Caki2 (cell line): Measurements from ENCODE around the gene GSX2. TPM values are rescaled to one million over a fixed set of nuclear protein-coding genes. Genes with fewer than 3 reads are reported as not detected.
"Not testable (repeated sequence)": the region's sequence is repeated elsewhere in the genome, so short reads cannot be mapped to it uniquely, and the experiment has no call there.

Experiments
- DNase-seq: peaks from one replicate; pipeline ENCODE4 v3.0.0-alpha.2; 2015; ENCODE audit warnings: low read depth
- in situ Hi-C: cut with HindIII; loops from 2 replicates; pipeline ENCODE4 v1.10.0; 2016; ENCODE audit warnings: low sequenced_read_pairs, low pct_unique_long_range_greater_than_20kb, mixed read lengths
- total RNA-seq: library from RNA; depleted of rRNA; stranded (reverse); fragments of >200 nt; shearing (Covaris generic); gene quantifications from 2 replicates; pipeline ENCODE4 v1.2.3, GENCODE V29; 2014; ENCODE audit warnings: low replicate concordance

GSX2 gene
- total RNA-seq, 1 experiment from 2014 or later: not detected

DNA sequence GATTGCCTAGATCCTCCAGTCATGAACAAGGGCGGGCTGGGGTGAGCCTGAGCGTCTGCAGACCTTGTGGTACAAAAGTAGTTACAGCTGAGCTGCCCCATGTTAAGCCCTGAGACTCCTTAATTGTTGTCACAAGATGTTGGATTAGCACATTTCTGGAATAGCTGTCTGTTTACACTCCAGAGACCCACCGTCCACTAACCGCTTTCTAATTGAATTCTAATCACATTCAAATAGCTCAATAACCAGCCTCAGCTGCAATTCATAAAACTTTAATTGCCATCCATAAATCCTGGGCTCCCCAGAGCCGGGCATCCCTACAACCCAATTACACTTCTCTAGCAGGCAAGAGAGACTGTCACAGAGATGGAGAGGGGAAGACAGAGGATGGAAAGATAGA lies 1.6 kb upstream of the GSX2 start:
- in situ Hi-C loops: no loop called here

DNA sequence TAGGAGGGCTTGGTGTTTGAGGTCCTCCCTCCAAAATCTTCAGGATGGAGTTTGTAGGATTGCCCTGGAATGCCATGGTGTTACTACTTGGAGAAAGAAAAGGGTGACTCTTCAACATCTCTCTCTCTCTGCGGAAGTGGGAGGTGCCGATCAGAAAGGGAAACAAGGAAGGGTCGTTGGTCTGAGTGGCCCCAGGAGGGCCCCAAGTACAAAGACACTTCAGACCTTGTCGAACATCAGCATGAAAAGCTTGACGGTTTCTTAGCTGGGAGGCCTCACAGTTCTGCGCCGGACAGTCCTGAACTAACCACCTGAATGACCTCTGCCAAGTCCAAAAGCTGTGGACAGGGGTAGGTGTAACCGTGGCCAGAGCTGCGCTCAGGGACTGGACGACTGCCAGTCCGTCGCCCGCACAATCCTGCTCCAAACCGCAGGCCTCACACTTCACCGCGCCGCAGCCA lies 646 bp upstream of the GSX2 start:
- in situ Hi-C loops: no loop called here
- DNase-seq: peak; percentile 21

More for the DNA sequence above, 1.6 kb upstream of the GSX2 start:
- DNase-seq: no peak

- DNase-seq: no peak
- in situ Hi-C loops: no loop called here
Observed at GRCh38 chr4:54100595-54101189, 729 bp downstream of the GSX2 start.

GRCh38 chr4:54101190-54102041 lies 1.5 kb downstream of the GSX2 start:
- in situ Hi-C loops: no loop called here
- DNase-seq: no peak

GRCh38 chr4:54102531-54103106 lies 2.7 kb downstream of the GSX2 start:
- no peak for DNase-seq
- in situ Hi-C loops: no loop called here

DNA sequence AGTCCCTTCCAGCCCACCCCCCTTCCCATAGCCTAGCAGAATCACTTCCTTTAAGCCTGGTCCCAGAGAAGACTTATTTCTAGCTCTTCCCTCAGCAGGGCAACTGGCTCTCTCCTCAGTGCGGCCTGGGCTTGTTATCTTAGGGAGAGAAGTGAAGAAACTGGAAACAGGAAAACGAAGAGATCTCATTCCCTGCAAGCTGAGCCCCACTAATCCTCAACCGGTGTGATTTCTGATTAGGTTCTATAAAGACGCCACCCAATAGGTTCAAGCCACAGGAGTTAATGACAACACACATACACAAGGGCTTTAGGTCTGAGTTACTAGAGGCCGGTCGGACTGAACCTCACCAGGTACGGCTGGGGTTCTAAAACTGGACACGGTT lies 3.2 kb downstream of the GSX2 start:
- in situ Hi-C loops: no loop called here
- no peak for DNase-seq

- in situ Hi-C loops: no loop called here
Observed at GRCh38 chr4:54104907-54105306, 4.9 kb downstream of the GSX2 start.

GRCh38 chr4:54107951-54108748 lies 8.2 kb downstream of the GSX2 start:
- in situ Hi-C loops: no loop called here

More at GRCh38 chr4:54104907-54105306, 4.9 kb downstream of the GSX2 start:
- DNase-seq: no peak

GRCh38 chr4:54109241-54110018 lies 9.5 kb downstream of the GSX2 start:
- in situ Hi-C loops: no loop called here

More at GRCh38 chr4:54107951-54108748, 8.2 kb downstream of the GSX2 start:
- DNase-seq: no peak

GRCh38 chr4:54110019-54110416 lies 10.1 kb downstream of the GSX2 start:
- in situ Hi-C loops: no loop called here

More at GRCh38 chr4:54109241-54110018, 9.5 kb downstream of the GSX2 start:
- DNase-seq: no peak

DNA sequence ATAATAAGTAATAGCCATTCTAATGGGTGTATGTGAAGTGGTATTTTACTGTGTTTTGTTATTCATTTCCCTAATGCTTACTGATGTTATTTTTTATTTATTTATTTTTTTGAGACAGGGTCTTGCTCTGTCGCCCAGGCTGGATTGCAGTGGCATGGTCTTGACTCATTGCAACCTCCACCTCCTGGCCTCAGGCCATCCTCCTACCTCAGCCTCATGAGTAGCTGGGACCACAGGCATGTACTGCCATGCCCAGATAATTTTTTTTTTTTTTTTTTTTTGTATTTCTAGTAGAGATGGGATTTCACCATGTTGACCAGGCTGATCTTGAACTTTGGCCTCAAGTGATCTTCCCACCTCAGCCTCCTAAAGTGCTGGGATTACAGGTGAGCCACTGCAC lies 13.2 kb downstream of the GSX2 start:
- in situ Hi-C loops, DNase-seq: not testable (repeated sequence)

More at GRCh38 chr4:54110019-54110416, 10.1 kb downstream of the GSX2 start:
- DNase-seq: no peak

DNA sequence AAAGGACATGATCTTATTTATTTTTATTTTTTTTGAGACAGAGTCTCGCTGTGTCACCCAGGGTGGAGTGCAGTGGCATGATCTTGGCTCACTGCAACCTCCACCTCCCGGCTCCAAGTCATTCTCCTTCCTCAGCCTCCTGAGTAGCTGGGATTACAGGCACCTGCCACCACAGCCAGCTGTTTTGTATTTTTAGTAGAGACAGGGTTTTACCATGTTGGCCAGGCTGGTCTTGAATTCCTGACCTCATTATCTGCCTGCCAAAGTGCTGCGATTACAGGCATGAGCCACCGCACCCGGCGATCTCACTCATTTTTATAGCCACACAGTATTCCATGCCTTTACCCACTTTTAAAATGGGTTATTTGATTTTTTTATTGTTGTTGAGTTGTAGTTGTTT lies 16.3 kb downstream of the GSX2 start:
- DNase-seq, in situ Hi-C loops: not testable (repeated sequence)

DNA sequence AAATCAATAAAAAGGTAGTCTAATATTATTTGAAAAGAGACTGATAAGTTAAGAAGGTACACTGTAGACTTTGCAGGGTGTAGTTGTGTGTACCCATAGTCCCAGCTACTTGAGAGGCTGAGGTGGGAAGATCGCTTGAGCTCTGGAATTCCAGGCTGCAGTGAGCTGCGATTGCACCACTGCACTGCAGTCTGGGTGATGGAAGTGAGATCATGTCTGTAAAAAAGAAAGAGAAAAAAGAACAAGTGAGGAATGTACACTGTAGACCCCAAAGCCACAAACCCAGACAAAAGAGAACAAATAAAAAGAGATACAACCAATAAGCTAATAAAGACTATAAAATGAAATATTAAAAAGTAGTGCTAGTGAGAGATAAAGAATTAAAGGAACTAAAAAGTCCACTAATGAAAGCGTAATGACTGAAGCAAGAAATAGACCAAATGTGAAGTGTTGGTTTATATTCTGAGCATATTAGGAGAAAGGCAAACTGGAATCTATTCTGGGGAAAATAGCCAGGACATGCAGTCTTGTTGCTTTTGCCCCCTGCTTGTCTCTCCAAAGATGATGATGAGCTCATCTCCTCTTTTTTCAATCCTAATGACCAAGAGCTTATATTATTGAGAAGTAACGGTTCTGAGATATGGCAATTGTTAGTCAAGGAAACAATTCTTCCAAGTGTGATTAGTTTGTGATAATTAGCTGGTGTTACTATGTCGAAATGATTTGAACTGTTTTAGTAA lies 19.1 kb downstream of the GSX2 start:
- in situ Hi-C loops: no loop called here
- no peak for DNase-seq

DNA sequence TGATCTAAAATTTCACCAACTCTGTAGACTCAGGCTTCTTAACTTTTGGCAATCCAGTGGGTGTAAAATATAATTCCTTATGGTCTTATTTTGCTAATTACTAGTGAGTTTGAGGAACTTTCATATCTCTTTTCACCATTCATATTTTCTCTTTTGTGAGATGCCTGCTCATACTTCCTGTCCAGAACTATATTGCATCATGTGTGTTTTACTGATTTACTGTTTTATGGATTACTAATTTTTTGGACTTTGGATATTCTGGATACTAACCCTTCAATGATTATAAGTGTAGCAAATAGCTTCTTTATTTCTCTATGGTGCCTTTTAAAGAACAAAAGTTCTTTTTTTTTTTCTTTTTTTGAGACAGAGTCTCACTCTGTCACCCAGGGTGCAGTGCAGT lies 20.6 kb downstream of the GSX2 start:
- DNase-seq: no peak
- in situ Hi-C loops: no loop called here

DNA sequence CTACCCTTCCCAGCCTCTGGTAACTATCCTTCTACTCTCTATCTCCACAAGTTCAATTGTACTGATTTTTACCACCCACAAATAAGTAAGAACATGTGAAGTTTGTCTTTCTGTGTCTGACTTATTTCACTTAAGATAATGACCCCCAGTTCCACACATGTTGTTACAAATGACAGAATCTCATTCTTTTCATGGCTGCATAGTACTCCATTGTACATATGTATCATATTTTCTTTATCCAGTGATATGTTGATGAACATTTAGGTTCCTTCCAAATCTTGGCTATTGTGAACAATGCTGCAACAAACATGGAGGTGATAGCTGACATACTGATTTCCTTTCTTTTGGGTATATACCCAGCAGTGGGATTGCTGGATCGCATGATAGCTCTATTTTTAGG lies 27.7 kb downstream of the GSX2 start:
- in situ Hi-C loops: no loop called here
- no peak for DNase-seq

- DNase-seq, in situ Hi-C loops: not testable (repeated sequence)
Observed at GRCh38 chr4:54128694-54129093, 28.7 kb downstream of the GSX2 start.

DNA sequence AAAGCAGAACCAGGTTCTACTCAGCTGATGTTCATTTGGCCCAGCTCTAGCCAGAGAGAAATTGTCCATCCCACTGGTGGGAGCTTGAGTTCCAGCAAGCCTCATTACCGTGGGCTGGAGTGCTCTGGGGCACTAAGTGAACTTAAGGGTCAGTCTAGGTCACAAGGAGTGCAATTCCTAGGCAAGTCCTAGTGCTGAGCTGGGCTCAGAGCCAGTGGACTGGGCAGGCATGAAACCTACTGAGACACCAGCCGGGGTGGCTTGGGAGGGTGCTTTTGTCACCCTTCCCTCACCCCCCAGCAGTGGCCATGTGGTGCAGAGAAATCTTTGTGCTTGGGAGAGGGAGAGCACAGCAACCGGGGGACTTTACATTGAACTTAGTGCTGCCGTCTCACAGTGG lies 39.4 kb downstream of the GSX2 start:
- in situ Hi-C loops: no loop called here
- no peak for DNase-seq
